CD4-positive, alpha-beta T cell treated with Interleukin-17A for 1 hour (primary cell): Measurements from ENCODE around the gene SPTSSA.
"Not testable (repeated sequence)": the region's sequence is repeated elsewhere in the genome, so short reads cannot be mapped to it uniquely, and the experiment has no call there.

Experiments used
- DNase-seq: peaks from one replicate; pipeline ENCODE4 v3.0.0-alpha.2; 2020

Gene SPTSSA

DNA sequence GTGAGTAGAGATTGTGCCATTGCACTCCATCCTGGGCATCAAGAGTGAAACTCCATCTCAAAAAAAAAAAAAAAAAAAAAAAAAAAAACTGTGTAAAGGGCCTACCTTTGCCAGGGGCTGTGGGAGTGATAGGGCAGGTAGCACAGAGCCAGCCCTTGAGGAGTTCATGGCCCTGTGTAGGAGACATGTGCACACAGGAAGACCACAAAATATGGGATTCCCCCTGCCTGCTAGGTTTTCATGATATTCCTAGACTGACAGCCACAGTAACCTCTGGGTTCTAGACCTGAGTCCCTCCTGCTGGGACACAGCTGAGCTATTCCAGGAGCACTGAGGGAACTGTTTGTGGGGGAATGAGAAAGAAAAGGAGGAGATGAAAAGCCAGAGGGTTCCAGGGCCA, 8.3 kb upstream of the SPTSSA start:
- DNase-seq, result no peak

- no peak for DNase-seq
Observed at GRCh38 chr14:34466691-34467090, 4.7 kb upstream of the SPTSSA start.

DNA sequence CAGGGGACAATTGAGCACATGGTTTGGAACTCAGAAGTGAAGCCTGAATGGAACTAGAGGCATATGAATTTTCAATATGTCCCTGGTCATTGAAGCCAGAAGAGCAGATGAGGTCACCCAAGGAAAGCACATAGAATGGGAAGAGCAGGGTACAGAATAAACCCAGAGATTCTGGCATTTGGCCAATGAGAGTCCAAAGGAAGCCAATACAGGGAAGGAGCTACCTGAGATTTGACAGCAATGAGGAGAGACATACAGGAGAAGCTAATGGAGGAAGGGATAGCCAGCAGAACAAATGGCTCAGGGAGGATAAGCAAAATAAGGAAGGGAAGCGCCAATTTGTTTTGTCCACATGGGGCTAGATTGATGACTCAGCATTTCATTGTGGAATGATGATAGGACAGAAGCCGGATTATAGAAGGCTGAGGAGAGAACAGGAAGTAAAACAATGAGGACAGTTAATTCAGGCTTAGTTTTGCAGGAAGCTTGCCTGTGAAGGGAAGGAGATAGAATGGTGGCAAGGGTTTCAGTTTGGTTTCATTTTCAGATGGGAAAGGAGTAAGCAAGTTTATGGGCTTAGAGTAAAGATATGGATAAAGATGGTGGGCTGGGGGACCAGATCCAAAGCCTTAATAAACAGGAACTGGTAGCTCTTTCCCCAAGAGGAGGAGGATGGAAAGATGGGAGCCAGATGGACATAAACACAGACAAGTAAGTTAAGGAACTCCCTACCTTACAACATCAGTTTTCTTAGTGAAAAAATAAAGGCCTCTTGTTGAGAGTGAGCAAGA, 3.2 kb upstream of the SPTSSA start:
- DNase-seq, result peak; percentile 11

GRCh38 chr14:34463598-34463961, 1.5 kb upstream of the SPTSSA start:
- no peak for DNase-seq

GRCh38 chr14:34461334-34462131, 507 bp downstream of the SPTSSA start:
- DNase-seq, result peak; percentile 12

GRCh38 chr14:34460841-34461240, 1.2 kb downstream of the SPTSSA start:
- no peak for DNase-seq

DNA sequence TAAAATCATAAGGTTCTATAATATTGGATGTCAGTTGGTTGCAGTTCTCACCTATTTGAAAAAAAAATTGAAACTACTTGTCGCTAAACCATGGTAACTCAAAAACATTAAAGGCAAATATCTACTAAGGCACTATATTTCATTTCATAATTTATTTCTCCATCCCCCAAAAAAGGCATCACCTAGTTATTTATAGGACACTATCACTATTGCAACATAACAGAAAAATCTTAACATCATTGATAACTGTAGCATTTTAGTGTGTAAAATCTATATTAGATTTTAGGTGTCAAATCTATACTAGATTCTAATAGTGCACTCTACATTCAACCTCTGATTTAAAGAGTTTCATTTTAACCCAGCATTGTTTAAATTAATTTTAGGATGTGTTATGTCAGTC, 1.7 kb downstream of the SPTSSA start:
- DNase-seq, result no peak

GRCh38 chr14:34457186-34457585, 4.9 kb downstream of the SPTSSA start:
- DNase-seq, result no peak

DNA sequence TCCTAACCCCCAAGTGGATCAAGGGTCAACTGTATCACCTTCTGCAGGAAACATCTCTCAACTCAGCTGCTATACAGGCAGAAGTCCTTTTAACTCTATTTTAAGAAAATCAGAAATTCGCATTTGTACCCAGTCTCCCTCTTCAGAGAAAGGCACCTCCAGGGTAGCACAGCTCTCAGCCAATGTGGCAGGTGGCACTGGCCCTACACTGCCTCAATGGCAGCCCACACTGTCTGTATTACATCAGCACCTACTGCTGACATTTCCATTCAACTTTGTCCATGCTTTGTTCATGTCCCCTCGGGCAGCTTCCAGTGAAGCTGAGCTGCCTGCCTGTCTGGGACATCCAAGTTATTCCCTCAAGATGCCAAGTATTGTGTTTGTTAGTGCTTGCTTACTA, 8.8 kb downstream of the SPTSSA start:
- DNase-seq, result no peak

GRCh38 chr14:34452258-34452822, 9.7 kb downstream of the SPTSSA start:
- DNase-seq, result no peak

DNA sequence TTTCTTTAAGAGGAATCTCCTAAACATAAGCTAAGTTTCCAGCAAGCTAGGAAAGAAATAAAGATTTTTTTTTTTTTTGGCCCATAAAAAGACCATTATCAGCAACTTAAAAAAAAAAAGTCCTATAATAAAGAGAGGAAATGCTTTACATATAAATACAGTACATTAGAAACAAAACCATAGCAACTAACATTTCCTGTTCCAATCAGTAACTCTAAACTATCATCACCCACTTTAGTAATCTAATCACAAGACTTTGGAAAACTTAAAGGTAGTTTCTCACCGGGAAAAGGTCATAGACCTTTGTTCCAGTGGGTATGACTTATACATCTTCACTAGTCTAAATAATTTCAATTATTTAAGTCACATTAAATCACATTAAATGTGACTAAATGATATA, 11.1 kb downstream of the SPTSSA start:
- no peak for DNase-seq

GRCh38 chr14:34450542-34450915, 11.5 kb downstream of the SPTSSA start:
- DNase-seq, result no peak

DNA sequence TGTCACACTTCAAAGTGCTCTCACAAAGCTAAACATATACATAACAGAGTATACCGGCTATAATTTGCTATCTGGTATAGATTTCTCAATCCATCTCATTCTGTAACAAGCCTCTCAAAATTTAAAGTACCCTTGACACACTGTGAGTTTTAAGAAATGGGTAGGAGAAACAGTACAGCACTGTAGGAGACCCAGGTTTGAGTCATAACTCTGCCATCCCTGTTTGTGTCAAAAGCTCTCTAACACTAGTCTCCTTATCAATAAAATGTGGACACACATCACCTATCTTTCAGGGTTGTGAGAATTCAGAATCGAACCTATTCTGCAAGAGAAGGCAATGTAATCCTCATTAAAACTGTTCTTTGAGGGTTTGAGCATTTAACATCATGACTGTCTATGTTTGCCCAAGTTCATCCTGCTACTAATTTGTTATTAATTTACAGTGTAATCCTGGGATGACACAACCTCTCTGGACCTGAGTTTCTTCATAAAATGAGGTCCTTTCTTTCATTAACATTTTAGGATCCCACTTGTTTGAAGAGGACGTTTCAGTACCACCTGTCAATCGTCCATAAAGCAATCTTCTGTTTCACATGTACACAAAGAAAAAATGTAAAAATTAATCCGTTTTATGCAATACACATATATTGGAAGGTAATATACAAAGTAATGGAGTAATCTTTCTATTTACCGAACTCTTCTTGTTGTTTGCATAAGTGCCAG, 12.1 kb downstream of the SPTSSA start:
- DNase-seq, result no peak

GRCh38 chr14:34439090-34439489, 22.9 kb downstream of the SPTSSA start:
- DNase-seq, result no peak

- DNase-seq, result no peak
Observed at GRCh38 chr14:34438438-34438837, 23.6 kb downstream of the SPTSSA start.

- DNase-seq, result no peak
Observed at GRCh38 chr14:34437729-34438080, 24.3 kb downstream of the SPTSSA start.

DNA sequence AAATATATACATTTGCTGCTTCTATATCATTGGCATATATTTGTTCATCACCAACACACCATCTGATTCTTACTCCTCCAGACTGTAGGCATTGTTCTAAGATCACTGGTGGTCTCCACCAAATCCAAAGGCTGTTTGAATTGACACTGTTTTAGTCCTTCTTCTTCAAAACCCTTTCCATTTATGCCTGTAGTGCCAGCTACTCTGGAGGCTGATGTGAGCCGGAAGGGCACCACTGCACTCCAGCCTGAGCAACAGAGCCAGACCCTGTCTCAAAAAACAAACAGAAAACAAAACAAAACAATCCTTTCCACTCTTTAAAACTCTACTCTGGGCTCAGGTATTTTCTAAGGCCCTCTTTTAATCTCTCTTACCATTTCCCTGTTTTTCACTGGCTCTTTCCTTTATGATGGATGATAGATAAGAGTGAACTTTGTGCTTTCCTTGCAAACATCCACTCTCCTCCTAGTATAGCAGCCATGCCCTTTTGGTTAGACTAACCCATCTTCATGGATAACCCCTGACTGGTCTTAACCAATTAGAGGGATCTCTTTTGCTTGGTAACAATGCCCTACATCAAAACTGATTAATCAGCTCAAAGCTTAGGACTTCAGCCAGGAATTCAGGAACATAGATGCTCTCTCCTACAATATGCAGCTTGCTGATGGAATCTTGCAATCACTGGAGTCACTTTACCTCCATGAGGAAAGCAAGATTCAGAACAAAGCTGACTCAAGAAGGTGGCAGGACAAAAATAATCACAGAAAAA, 24.9 kb downstream of the SPTSSA start:
- no peak for DNase-seq

GRCh38 chr14:34436118-34436905, 25.7 kb downstream of the SPTSSA start:
- DNase-seq, result no peak

DNA sequence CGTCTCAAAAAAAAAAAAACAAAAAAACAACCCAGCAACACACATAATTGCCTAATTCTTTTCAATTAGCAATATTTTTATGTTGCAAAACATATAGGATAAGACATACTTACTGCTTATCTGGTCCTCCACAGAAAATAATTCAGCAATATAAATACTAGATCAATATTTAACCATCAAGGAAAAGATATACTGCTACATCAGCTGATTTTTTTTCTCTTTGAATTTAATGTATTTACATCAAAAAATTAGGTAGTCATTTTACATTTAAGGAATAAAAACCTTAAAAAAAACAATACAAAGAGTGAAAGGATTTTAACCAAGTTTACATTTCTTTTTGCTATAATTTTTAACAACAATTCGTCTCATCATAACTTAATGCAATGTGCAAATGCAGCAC, 28.1 kb downstream of the SPTSSA start:
- DNase-seq, result no peak

- not testable (repeated sequence) for DNase-seq
Observed at GRCh38 chr14:34428102-34428466, 34.0 kb downstream of the SPTSSA start.

GRCh38 chr14:34426313-34427295, 35.4 kb downstream of the SPTSSA start:
- DNase-seq, result no peak
